ENCODE results near the gene CORO7.

CORO7 gene

GRCh38 chr16:4425378-4426020, 9.1 kb upstream of the CORO7 start, which contains the start of gene DNAJA3:
Gene DNAJA3 (plus strand): TSS chr16:4425868. CDS start chr16:4425882, 14 bp downstream.
- peak; percentile 75 for DNase-seq

- no peak for DNase-seq
Observed at GRCh38 chr16:4420505-4421105, 4.2 kb upstream of the CORO7 start.

GRCh38 chr16:4419402-4419959, 3.1 kb upstream of the CORO7 start:
- DNase-seq, result no peak

GRCh38 chr16:4415538-4416199, 727 bp downstream of the CORO7 start:
- no peak for DNase-seq

- no peak for DNase-seq
Observed at GRCh38 chr16:4414187-4414917, 2.0 kb downstream of the CORO7 start.

- no peak for DNase-seq
Observed at GRCh38 chr16:4412854-4413253, 3.5 kb downstream of the CORO7 start.

GRCh38 chr16:4412159-4412558, 4.2 kb downstream of the CORO7 start:
- no peak for DNase-seq

- no peak for DNase-seq
Observed at GRCh38 chr16:4411684-4412083, 4.7 kb downstream of the CORO7 start.

- DNase-seq, result no peak
Observed at GRCh38 chr16:4410335-4411075, 5.9 kb downstream of the CORO7 start.

- DNase-seq, result no peak
Observed at GRCh38 chr16:4409081-4409932, 7.1 kb downstream of the CORO7 start.

- no peak for DNase-seq
Observed at GRCh38 chr16:4408323-4408690, 8.1 kb downstream of the CORO7 start.

GRCh38 chr16:4407543-4408322, 8.7 kb downstream of the CORO7 start:
- no peak for DNase-seq

- DNase-seq, result no peak
Observed at GRCh38 chr16:4404967-4405696, 11.3 kb downstream of the CORO7 start.

GRCh38 chr16:4404247-4404966, 12.0 kb downstream of the CORO7 start:
- DNase-seq, result no peak

- DNase-seq, result no peak
Observed at GRCh38 chr16:4403133-4403949, 13.1 kb downstream of the CORO7 start.

- peak; percentile 20 for DNase-seq
Observed at GRCh38 chr16:4402439-4403132, 13.8 kb downstream of the CORO7 start.

GRCh38 chr16:4401510-4401909, 14.9 kb downstream of the CORO7 start:
- DNase-seq, result no peak

- DNase-seq, result no peak
Observed at GRCh38 chr16:4401094-4401501, 15.3 kb downstream of the CORO7 start.

Measured in NCI-H1417 treated with DMSO at 0.1 percent for 48 hours (cell line).